Coronary artery (tissue), 2 donors: ENCODE measurements around the gene ITGAE.
"Not testable (repeated sequence)": the region's sequence is repeated elsewhere in the genome, so short reads cannot be mapped to it uniquely, and the experiment has no call there.

Source experiments
- DNase-seq: peaks from one replicate; pipeline ENCODE4 v3.0.0-alpha.2; 2017; ENCODE audit warnings: low spot score
- H3K27ac ChIP-seq, 2 donors: fragments of 200-600 bp; sonication (generic); one replicate each; pipeline ENCODE4 v1.5.1; 2016 to 2019
- H3K4me3 ChIP-seq: fragments of 200-600 bp; sonication (generic); 2 replicates; pipeline ENCODE4 v1.5.1; 2016; ENCODE audit warnings: mild to moderate bottlenecking, moderate library complexity
- TF ChIP-seq, protein P1 (sequence below): fragments of 200-600 bp; sonication (generic); IDR thresholded peaks from one replicate; pipeline ENCODE4 v1.5.1; 2019; ENCODE audit warnings: antibody characterized with exemption

ITGAE gene

GRCh38 chr17:3845291-3845620 is 44.3 kb upstream of the ITGAE start:
- DNase-seq: no peak
- H3K27ac ChIP-seq: peak overlapping the region; percentile 75 to 90
- H3K4me3 ChIP-seq: peak overlapping the region; percentile 87
- TF ChIP-seq, protein P1, sequence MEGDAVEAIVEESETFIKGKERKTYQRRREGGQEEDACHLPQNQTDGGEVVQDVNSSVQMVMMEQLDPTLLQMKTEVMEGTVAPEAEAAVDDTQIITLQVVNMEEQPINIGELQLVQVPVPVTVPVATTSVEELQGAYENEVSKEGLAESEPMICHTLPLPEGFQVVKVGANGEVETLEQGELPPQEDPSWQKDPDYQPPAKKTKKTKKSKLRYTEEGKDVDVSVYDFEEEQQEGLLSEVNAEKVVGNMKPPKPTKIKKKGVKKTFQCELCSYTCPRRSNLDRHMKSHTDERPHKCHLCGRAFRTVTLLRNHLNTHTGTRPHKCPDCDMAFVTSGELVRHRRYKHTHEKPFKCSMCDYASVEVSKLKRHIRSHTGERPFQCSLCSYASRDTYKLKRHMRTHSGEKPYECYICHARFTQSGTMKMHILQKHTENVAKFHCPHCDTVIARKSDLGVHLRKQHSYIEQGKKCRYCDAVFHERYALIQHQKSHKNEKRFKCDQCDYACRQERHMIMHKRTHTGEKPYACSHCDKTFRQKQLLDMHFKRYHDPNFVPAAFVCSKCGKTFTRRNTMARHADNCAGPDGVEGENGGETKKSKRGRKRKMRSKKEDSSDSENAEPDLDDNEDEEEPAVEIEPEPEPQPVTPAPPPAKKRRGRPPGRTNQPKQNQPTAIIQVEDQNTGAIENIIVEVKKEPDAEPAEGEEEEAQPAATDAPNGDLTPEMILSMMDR: no peak

- DNase-seq, H3K4me3 ChIP-seq, H3K27ac ChIP-seq: not testable (repeated sequence)
Measured at GRCh38 chr17:3844556-3844955, 43.6 kb upstream of the ITGAE start.

DNA sequence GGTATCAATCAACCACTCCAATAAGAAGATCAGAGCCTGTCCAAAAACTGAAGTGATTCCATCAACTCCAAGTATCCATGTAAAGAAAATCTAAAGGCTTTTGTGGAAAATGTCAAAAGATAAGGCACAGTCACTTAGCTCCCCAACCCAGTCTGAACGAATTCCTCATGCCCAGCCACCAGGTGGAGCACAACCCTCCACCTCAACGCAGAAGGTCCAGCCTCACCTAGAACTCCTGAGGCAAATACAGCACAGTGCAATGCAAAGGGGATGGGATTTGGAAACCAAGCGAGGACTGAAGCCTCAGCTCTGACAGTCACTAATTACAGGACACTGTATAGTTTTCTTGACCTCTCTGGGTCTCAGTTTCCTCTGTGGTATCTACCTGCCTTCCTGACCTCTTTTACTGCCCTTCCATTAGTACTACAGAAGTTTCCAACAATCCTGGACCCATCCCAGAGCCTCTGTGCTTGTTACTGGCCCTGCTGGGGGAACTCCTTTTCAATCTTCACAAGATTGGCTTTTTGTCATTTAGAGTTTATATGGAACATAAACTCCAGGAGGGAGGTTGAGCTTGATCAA is 43.0 kb upstream of the ITGAE start:
- Histone ChIP-seq H3K4me3 (no peak overlapping the region), H3K27ac (no peak overlapping the region)
- DNase-seq: no peak
- TF ChIP-seq, protein P1: no peak

GRCh38 chr17:3838206-3838605 is 37.2 kb upstream of the ITGAE start:
- no peak overlapping the region for H3K4me3 ChIP-seq
- TF ChIP-seq, protein P1: no peak
- no peak overlapping the region for H3K27ac ChIP-seq
- no peak for DNase-seq

- no peak for DNase-seq
- H3K27ac ChIP-seq: no peak overlapping the region
- no peak overlapping the region for H3K4me3 ChIP-seq
- TF ChIP-seq, protein P1: no peak
Measured at GRCh38 chr17:3836551-3836950, 35.6 kb upstream of the ITGAE start.

DNA sequence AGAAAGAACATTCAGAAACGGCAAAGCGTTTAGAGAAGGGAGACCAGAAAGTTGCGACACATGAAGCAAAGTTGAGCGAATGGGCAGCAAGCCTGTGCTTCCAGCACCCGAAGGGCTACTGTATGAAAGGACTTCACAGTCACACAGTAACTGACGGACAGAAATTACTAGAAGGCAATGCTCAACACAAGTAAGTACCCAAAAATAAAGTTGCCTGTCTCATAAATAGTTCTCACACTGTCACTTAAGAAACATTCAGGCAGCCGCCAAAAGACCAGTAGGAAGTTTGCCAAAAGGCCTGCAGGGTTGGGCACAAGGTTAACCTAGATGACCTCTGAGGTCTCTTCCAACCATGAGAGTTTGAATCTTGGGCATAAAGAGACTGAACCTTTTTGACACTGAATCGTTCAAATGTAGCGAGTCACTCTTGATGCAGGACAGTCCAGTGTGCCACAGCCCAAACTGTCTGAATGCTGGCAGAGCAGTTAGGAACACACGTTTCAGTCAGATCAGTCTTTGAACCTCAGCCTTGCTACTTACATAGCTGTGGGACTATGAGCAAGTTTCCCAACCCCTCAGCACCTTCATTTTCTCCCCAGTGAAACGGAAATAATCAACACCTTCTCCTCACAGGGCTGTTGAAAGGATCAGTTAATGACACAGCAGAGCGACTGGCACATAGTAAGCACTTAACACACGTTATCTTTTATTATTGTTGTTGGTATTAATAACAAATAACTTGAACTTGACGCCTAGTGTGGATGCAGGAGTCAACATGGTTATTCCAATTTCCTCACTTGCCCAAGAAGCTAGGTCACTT is 34.6 kb upstream of the ITGAE start:
- H3K4me3 ChIP-seq: no peak overlapping the region
- no peak for DNase-seq
- TF ChIP-seq, protein P1: no peak
- H3K27ac ChIP-seq: no peak overlapping the region

- TF ChIP-seq, protein P1: no peak
- no peak for DNase-seq
- Histone ChIP-seq H3K27ac (no peak overlapping the region), H3K4me3 (no peak overlapping the region)
Measured at GRCh38 chr17:3834811-3835210, 33.8 kb upstream of the ITGAE start.
